ENCODE data around the gene PARN.
"Not testable (repeated sequence)": the region's sequence is repeated elsewhere in the genome, so short reads cannot be mapped to it uniquely, and the experiment has no call there.

PARN gene

DNA sequence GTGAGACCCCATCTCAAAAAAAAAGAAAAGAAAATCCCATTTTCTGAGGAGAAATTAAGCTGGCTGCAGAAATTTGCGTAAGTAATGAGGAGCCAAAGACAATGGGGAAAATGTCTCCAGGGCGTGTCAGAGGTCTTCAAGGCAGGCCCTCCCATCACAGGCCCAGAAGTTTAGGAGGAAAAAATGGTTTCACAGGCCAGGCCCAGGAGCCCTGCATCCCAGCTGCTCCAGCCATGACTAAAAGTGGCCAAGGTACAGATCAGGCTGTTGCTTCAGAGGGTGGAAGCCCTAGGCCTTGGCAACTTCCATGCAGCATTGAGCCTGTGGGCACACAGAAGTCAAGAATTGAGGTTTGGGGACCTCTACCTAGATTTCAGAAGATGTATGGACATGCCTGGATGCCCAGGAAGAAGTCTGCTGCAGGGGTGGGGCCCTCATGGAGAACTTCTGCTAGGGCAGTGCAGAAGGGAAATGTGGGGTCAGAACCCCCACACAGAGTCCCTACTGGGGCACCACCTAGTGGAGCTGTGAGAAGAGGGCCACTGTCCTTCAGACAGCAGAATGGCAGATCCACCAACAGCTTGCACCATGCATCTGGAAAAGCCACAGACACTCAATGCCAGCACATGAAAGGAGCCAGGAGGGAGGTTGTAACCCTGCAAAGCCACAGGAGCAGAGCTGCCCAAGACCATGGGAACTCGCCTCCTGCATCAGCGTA lies 55.2 kb downstream of the PARN start:
- DNase-seq (ENCODE audit: low read depth), result not testable (repeated sequence)

DNA sequence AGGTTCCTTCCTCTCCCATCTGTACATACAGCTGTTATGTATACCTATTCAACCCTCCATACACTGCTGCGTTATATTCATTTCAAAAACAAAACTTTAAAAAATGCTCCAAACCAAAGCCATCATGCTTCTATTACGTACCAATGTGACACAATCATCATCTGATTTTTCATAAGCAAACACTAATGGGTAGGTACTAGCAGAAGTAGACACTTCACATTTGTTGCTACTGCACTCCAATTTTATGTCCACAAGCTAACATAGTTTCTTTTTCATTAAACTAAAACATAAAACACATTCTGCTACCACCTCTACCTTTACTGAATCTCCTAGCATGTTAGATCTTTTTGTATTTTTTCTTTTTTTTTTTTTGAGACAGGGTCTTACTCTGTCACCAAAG lies 57.5 kb downstream of the PARN start:
- DNase-seq (ENCODE audit: low read depth), result no peak

DNA sequence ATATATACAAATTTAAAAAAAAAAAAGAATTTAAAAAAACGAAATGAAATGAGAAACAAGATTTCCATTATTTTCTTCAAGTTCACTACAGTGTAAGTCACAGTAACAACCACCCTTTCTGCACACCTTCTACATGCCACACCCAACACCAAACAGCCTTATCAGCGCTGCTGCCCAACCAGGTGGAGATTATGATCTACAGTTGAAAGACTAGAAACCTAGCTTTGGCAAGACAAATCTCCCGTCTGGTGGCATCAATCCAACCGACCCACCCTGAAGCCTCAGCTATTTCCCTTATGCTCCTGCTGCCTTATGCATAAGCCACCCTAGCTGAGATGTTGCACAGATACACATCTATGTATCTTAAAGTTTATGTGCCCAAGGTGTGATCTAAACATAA lies 60.8 kb downstream of the PARN start:
- no peak for DNase-seq (ENCODE audit: low read depth)

GRCh38 chr16:14566599-14566998 lies 63.5 kb downstream of the PARN start:
- DNase-seq (ENCODE audit: low read depth), result no peak

DNA sequence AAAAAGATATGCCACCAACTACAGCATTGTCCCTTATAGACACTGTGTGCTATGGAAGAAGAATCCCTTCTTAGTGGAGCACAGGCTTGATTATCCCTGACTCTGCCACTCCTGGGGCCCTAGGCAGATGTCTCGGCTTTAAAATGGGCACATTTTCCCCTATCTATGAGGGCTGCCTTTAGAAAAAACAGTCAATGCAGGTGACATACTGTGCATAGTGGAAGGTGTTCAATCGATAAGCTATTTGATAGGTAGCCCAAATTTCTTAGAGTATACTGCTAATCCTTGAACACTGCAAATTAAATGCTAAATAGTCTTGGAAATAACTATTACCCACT lies 64.4 kb downstream of the PARN start:
- no peak for DNase-seq (ENCODE audit: low read depth)

DNA sequence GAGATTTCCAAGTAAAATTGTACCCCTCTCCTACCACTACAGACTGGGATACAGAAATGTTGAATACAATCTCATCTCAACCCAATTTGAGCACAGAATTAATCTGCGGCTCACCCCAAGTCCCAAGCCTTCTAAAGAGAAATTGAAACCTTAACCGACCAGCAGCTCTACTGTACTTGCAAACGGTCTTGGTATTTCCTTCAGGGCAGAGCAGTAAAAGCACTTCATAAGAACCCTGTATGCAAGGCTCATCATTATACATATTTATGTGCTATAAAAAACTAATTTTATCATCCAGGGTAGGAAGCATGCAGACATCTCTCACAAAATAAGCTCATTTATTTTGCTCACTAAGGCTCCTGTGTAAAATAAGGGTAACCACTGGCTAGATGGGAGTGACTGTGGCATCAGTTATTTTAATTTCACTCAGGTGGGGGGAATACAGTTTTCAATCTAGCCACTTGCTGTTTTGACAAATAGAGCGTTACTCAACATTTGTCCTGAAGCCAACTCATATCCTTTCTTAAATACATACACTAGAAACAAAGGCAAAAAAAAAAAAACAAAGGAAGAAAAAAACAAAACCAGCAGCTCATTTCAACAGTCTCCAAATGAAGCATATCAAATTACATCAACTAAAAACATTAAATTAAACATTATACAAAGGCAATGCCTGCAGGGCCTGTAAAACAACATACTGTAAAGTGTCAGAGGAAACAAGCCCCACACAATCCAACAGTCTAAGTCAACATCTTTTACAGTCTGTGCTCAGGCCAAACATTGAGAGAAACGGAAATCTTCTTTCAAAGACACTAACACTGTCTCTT lies 65.0 kb downstream of the PARN start:
- DNase-seq (ENCODE audit: low read depth), result no peak

DNA sequence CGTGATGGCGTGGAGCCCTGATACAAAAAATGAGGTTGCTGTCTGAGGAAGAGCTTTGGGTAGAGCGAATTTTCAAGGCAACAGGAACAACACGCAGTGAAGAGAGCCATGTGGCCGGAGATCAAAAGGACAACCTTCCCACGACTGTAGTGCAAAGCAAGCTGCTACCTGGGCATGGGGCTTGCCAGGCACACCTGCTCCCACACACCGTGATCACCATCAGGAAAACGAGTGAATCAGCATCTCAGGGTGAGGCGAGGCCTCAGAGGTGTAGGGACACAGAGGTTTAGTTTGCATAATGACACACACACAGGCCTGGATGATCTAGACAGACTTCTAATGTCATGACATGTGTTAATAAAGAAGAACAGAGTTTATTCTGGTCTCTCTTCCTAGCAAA lies 65.7 kb downstream of the PARN start:
- no peak for DNase-seq (ENCODE audit: low read depth)

DNA sequence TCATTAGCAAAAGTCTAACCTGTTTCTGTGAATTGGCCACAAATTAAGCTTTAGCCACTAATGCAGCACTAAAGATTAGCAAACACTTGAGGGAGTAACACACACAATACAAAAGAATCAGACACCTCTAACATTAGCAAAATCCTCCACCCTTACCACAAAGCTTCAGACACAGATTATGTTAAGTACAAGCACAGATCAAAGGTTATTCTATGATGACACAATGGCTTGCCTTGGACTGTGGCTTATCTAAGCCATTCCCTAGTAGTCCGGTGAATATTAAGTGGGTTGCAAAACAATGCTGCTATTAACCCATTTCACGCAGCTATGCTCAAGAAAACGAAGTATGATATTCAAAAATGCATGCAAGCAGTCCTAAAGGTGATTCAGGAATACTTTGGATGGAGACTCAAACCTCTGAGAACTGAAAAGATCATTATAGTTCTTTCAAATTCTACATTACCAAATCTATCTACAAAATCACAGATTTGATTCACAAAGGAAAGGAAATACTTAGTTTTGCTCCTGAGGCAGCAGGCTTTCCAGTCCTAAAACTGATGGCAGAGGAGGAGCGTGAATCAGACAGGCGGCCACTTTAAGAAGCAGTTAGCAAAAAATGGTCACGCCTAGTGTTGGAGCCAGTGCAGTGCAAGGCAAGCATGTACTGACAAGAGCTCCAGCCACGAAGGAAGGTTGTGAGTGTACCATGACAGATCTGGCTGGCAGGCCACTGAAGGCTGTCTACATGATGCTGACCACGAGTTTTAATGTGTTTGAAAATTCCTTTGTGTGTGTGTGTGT lies 67.2 kb downstream of the PARN start:
- DNase-seq (ENCODE audit: low read depth), result no peak

GRCh38 chr16:14560523-14560922 lies 69.5 kb downstream of the PARN start:
- no peak for DNase-seq (ENCODE audit: low read depth)

GRCh38 chr16:14559809-14560241 lies 70.2 kb downstream of the PARN start:
- no peak for DNase-seq (ENCODE audit: low read depth)

DNA sequence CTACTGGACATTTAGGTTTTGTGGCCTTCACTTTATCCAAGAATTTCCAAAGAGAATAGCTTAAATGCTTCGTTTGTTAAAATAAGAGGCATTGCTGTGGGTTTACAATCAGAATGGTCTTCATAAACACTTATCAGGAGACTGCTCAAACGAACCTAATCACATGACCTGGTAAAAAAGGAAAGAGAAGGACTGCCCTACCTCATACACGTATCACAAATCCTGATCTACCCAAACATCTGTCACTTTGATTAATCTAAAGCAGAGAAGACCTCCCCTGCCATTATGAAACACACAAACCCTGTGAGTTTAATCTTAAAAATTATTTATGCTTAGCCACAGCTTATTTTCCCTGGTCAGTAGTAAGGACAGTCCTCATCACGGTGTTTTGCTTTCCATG lies 76.6 kb downstream of the PARN start:
- no peak for DNase-seq (ENCODE audit: low read depth)

DNA sequence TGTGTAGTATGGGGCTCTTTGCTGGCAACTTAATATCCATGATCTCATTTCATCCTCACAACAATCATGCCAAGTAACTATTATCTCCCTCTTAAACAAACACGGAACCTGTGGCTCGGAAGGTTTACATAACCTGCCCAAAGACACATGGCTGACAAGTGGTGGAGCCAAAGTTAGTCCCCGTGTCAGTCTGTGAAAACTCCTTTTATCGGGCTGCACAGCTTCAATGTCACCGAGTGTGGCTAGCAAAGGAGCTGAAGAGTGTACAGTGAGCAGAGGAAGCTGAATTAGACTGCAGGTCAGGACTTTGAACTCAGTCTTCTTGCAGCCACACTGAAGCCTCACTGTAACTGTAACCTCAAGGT lies 80.3 kb downstream of the PARN start:
- DNase-seq (ENCODE audit: low read depth), result no peak

GRCh38 chr16:14548933-14549788 lies 80.9 kb downstream of the PARN start:
- no peak for DNase-seq (ENCODE audit: low read depth)

GRCh38 chr16:14545346-14545884 lies 84.6 kb downstream of the PARN start:
- DNase-seq (ENCODE audit: low read depth), result no peak

DNA sequence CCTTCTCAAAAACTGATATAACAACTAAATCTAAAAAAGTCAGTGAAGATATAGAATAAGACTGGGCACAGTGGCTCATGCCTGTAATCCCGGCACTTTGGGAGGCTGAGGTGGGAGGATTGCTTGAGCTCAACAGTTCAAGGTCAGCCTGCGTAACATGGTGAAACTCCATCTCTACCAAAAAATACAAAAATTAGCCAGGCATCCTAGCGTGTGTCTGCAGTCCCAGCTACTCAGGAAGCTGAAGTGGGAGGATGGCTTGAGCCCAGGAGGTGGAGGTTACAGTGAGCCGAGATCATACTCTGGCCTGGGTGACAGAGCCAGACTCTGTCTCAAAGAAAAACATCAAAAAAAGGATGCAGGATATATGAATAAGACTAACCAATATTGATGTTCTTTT lies 85.2 kb downstream of the PARN start:
- DNase-seq (ENCODE audit: low read depth), result not testable (repeated sequence)

DNA sequence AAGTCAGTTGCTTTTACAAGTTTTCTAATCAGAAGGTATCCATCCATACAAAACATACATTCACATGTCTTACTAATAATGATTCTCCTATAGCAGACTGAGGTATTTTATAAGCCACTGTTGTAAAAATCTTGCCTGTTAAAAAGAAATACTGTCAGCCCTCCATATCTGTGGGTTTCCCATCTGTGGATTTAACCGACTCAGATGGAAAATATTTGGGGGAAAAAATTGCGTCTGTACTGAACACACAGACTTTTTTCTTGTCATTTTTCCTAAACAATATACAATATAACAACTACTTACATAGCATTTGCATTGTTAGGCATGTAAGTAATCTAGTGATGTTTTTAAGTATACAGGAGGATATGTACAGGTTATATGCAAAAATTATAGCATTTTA lies 90.4 kb downstream of the PARN start:
- no peak for DNase-seq (ENCODE audit: low read depth)

DNA sequence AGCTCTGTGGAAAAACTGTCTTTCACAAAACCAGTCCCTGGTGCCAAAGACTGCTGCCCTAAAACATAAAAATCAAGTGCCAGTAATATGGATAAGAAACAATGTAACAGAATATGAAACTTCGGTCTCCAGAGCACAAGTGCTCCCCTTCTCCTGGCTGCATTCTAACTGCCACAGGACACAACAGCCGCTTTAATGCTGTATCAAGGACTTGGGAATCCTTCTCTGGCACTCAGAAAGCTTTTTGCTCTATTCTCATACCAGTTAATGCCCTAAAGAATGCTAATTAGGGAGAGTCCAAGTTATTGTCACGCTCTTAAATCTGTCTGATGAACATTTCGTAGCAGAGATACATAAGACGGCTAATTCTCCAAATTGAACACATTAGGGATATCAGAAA lies 90.9 kb downstream of the PARN start:
- no peak for DNase-seq (ENCODE audit: low read depth)

DNA sequence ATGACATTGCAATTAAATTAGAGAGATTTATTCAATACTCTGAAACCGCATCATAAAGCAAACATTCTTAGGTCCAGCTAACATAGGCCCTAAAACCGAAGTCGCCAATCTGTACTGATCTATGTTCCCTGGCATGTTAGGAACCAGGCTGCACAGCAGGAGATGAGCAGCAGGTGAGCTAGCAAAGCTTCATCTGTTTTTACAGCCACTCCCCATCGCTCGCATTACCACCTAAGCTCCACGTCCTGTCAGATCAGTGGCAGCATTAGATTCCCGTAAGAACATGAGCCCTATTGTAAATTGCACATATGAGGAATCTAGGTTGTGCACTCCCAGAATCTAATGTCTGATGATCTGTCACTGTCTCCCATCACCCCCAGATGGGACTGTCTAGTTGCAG lies 91.5 kb downstream of the PARN start:
- DNase-seq (ENCODE audit: low read depth), result no peak

DNA sequence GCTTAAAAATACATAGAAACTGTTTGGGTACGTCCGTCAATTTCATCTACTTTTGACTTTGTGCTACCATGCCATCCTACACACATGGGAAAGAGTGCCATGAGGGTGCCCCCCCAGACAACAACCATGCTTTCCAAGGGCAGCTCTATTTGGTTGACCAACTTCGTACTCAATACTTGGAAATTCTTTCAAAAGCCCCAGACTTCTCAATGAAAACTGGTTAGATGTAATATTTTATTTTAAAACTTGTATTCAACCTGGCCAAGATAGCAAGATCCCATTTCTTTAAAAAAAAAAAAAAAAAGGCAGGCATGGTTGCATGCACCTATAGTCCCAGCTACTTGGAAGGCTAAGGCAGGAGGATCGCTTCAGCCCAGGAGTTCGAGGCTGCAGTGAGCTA lies 98.4 kb downstream of the PARN start:
- no peak for DNase-seq (ENCODE audit: low read depth)

DNA sequence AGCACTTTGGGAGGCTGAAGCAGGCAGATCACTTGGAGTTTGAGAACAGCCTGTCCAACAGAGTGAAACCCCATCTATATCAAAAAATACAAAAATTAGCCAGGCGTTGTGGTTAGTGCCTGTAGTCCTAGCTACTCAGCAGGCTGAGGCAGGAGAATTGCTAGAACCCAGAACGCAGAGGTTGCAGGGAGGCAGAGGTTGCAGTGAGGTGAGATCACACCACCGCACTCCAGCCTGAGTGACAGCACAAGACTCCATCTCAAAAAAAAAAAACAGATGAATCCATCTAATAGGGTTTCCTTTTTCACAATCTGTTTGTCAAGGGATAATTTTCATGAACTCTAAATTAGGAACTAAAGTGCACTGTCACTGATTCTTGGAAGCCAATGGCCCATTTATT lies 99.0 kb downstream of the PARN start:
- no peak for DNase-seq (ENCODE audit: low read depth)

DNA sequence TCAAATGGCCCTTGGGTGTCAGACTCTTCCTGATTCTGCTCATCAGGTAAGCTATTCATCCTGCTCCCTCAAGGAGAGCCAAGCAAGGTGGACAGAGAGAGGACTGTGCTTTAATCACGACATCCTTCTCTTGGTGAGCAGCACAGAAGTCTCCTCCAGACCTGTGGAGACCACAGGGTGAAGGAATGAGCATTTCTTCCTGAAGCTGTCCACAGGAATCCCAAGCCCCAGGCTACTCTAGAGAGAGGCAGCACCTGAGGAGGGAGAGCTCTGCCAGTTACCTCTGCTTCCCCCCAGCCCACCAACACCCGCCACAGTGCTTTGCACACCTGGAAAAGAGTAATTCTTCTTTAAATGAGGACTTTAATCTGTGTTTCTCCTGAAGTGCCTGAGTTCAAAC lies 100.0 kb downstream of the PARN start:
- no peak for DNase-seq (ENCODE audit: low read depth)
